WTC11 (cell line): ENCODE data around the gene CLVS2. TPM values are rescaled to one million over a fixed set of nuclear protein-coding genes. Genes with fewer than 3 reads are reported as not detected.

Source experiments
- ATAC-seq: fragments of 200-7000 bp; cut with Tn5 transposase; 2 replicates; pipeline ENCODE4 v1.10.0; 2021; ENCODE audit warnings: mild to moderate bottlenecking, moderate library complexity
- CTCF ChIA-PET: fragments of 300-600 bp; sonication (Branson Sonifier 250); formaldehyde crosslinking; loops from one replicate; lab custom pipeline; 2021; ENCODE audit warnings: antibody characterized with exemption; lab: Charles Lee
- POLR2A ChIA-PET: fragments of 350-600 bp; sonication (Branson Sonifier 250); formaldehyde crosslinking; loops from one replicate; lab custom pipeline; 2021; ENCODE audit warnings: antibody characterized with exemption; lab: Charles Lee
- DNase-seq: peaks from one replicate; pipeline ENCODE4 v3.0.0; 2021; ENCODE audit warnings: low spot score
- H3K27ac Mint-ChIP-seq: 2 replicates; pipeline ENCODE4 v1.8.0; 2021; ENCODE audit warnings: mixed read lengths
- H3K27me3 Mint-ChIP-seq: 2 replicates; pipeline ENCODE4 v1.8.0; 2021; ENCODE audit warnings: low read depth, mild to moderate bottlenecking, moderate library complexity, mixed read lengths
- H3K36me3 Mint-ChIP-seq: 2 replicates; pipeline ENCODE4 v1.8.0; 2021; ENCODE audit warnings: mixed read lengths
- H3K4me1 Mint-ChIP-seq: 2 replicates; pipeline ENCODE4 v1.8.0; 2022; ENCODE audit warnings: mixed read lengths
- H3K4me3 Mint-ChIP-seq: 2 replicates; pipeline ENCODE4 v1.8.0; 2021; ENCODE audit warnings: mild to moderate bottlenecking, moderate library complexity, mixed read lengths
- H3K9me3 Mint-ChIP-seq: 2 replicates; pipeline ENCODE4 v1.8.0; 2021; ENCODE audit warnings: mixed read lengths
- ARID4B ChIP-seq: sonication (generic); formaldehyde crosslinking; IDR thresholded peaks from 2 replicates; pipeline ENCODE4 v1.8.0; 2023; ENCODE audit warnings: missing genetic modification reagents, mild to moderate bottlenecking, borderline replicate concordance
- CBFB ChIP-seq: sonication (generic); formaldehyde crosslinking; IDR thresholded peaks from 2 replicates; pipeline ENCODE4 v1.8.1; 2022; ENCODE audit warnings: mild to moderate bottlenecking, low read depth, missing genetic modification reagents
- EMX1 ChIP-seq: fragments of 250-450 bp; sonication (Bioruptor Pico); IDR thresholded peaks from 2 replicates; pipeline ENCODE4 v1.8.0; 2021; ENCODE audit warnings: mild to moderate bottlenecking
- ETV6 ChIP-seq: sonication (generic); formaldehyde crosslinking; IDR thresholded peaks from 2 replicates; pipeline ENCODE4 v1.8.1; 2022; ENCODE audit warnings: mild to moderate bottlenecking, missing genetic modification reagents
- FOXJ3 ChIP-seq: sonication (generic); formaldehyde crosslinking; IDR thresholded peaks from 2 replicates; pipeline ENCODE4 v1.9.0; 2021; ENCODE audit warnings: missing genetic modification reagents, mild to moderate bottlenecking, borderline replicate concordance
- FOXK1 ChIP-seq: sonication (generic); formaldehyde crosslinking; IDR thresholded peaks from 2 replicates; pipeline ENCODE4 v1.8.0; 2022; ENCODE audit warnings: mild to moderate bottlenecking, moderate library complexity, missing genetic modification reagents
- GABPB1 ChIP-seq: sonication (generic); formaldehyde crosslinking; IDR thresholded peaks from 2 replicates; pipeline ENCODE4 v1.8.1; 2023; ENCODE audit warnings: mild to moderate bottlenecking, missing genetic modification reagents
- JAZF1 ChIP-seq: fragments of 250-450 bp; sonication (Bioruptor Pico); IDR thresholded peaks from 2 replicates; pipeline ENCODE4 v1.9.0; 2021; ENCODE audit warnings: moderate library complexity, mild to moderate bottlenecking, inconsistent platforms
- MLX ChIP-seq: sonication (generic); formaldehyde crosslinking; IDR thresholded peaks from 2 replicates; pipeline ENCODE4 v1.8.1; 2023; ENCODE audit warnings: mild to moderate bottlenecking, missing genetic modification reagents, moderate library complexity
- MXD4 ChIP-seq: fragments of 250-450 bp; sonication (Bioruptor Pico); IDR thresholded peaks from 2 replicates; pipeline ENCODE4 v1.8.0; 2021; ENCODE audit warnings: mild to moderate bottlenecking, moderate library complexity, borderline replicate concordance
- MYBL2 ChIP-seq: sonication (generic); formaldehyde crosslinking; IDR thresholded peaks from 2 replicates; pipeline ENCODE4 v1.8.1; 2023; ENCODE audit warnings: mild to moderate bottlenecking, moderate library complexity, missing genetic modification reagents
- OVOL2 ChIP-seq: fragments of 250-450 bp; sonication (Bioruptor Pico); IDR thresholded peaks from 2 replicates; pipeline ENCODE4 v1.9.0; 2021; ENCODE audit warnings: mild to moderate bottlenecking, borderline replicate concordance
- PRDM15 ChIP-seq: sonication (generic); formaldehyde crosslinking; IDR thresholded peaks from 2 replicates; pipeline ENCODE4 v1.8.0; 2022; ENCODE audit warnings: missing genetic modification reagents
- SP1 ChIP-seq: sonication (generic); formaldehyde crosslinking; conservative IDR thresholded peaks from 2 replicates; pipeline ENCODE4 v1.8.1; 2022; ENCODE audit warnings: missing genetic modification reagents
- STAT6 ChIP-seq: sonication (generic); formaldehyde crosslinking; conservative IDR thresholded peaks from 2 replicates; pipeline ENCODE4 v1.8.1; 2023; ENCODE audit warnings: mild to moderate bottlenecking, low read depth, missing genetic modification reagents, moderate library complexity
- USF1 ChIP-seq: sonication (generic); formaldehyde crosslinking; IDR thresholded peaks from 2 replicates; pipeline ENCODE4 v1.8.0; 2022; ENCODE audit warnings: mild to moderate bottlenecking, missing genetic modification reagents
- ZNF138 ChIP-seq: sonication (generic); formaldehyde crosslinking; conservative IDR thresholded peaks from 2 replicates; pipeline ENCODE4 v1.8.1; 2022; ENCODE audit warnings: mild to moderate bottlenecking, moderate library complexity, missing genetic modification reagents
- ZNF219 ChIP-seq: sonication (generic); formaldehyde crosslinking; IDR thresholded peaks from 2 replicates; pipeline ENCODE4 v1.8.0; 2023; ENCODE audit warnings: missing genetic modification reagents, mild to moderate bottlenecking, borderline replicate concordance
- ZNF232 ChIP-seq: sonication (generic); formaldehyde crosslinking; IDR thresholded peaks from 2 replicates; pipeline ENCODE4 v1.8.0; 2022; ENCODE audit warnings: mild to moderate bottlenecking, missing genetic modification reagents
- ZNF281 ChIP-seq: sonication (generic); formaldehyde crosslinking; IDR thresholded peaks from 2 replicates; pipeline ENCODE4 v1.8.0; 2023; ENCODE audit warnings: mild to moderate bottlenecking, missing genetic modification reagents
- ZNF416 ChIP-seq: fragments of 250-450 bp; sonication (Bioruptor Pico); IDR thresholded peaks from 2 replicates; pipeline ENCODE4 v1.9.0; 2021; ENCODE audit warnings: mild to moderate bottlenecking, inconsistent platforms
- ZNF423 ChIP-seq: fragments of 250-450 bp; sonication (Bioruptor Pico); IDR thresholded peaks from 2 replicates; pipeline ENCODE4 v2.1.2; 2022; ENCODE audit warnings: mild to moderate bottlenecking, moderate library complexity
- total RNA-seq: library from RNA; stranded (reverse); gene quantifications from 3 replicates; pipeline ENCODE4 v1.2.3, GENCODE V29; 2021

CLVS2 gene
- total RNA-seq, 1 experiment from 2014 or later: 0.90 TPM

GRCh38 chr6:123042401-123042800 lies 46.4 kb downstream of the CLVS2 start:
- H3K9me3 Mint-ChIP-seq: no peaks in the 10 kb centered on the region
- no peak for ATAC-seq
- no peaks in the 10 kb centered on the region for H3K27me3 Mint-ChIP-seq
- no peak overlapping the region for H3K4me3 Mint-ChIP-seq
- TF ChIP-seq SP1 (CRISPR knock-in tag) (no peak), ETV6 (CRISPR knock-in tag) (no peak), FOXK1 (CRISPR knock-in tag) (no peak), ZNF219 (CRISPR knock-in tag) (no peak), ZNF138 (CRISPR knock-in tag) (no peak), PRDM15 (CRISPR knock-in tag) (no peak), ZNF232 (CRISPR knock-in tag) (no peak), MXD4 (CRISPR knock-in tag) (no peak), ZNF416 (CRISPR knock-in tag) (no peak), ARID4B (CRISPR knock-in tag) (no peak), MYBL2 (CRISPR knock-in tag) (no peak), MLX (CRISPR knock-in tag) (no peak)
- no peak overlapping the region for H3K27ac Mint-ChIP-seq
- POLR2A ChIA-PET: no interaction called here
- no peak for DNase-seq
- H3K4me1 Mint-ChIP-seq: no peaks in the 10 kb centered on the region
- H3K36me3 Mint-ChIP-seq: no peaks in the 10 kb centered on the region
- CTCF ChIA-PET: no interaction called here

GRCh38 chr6:123044341-123044860 lies 48.4 kb downstream of the CLVS2 start:
- POLR2A ChIA-PET: no interaction called here
- DNase-seq (no peak), ATAC-seq (no peak)
- H3K9me3 Mint-ChIP-seq: no peaks in the 10 kb centered on the region
- H3K36me3 Mint-ChIP-seq: no peaks in the 10 kb centered on the region
- CTCF ChIA-PET: no interaction called here
- H3K27ac Mint-ChIP-seq: no peak overlapping the region
- no peak overlapping the region for H3K4me3 Mint-ChIP-seq
- no peaks in the 10 kb centered on the region for H3K27me3 Mint-ChIP-seq
- H3K4me1 Mint-ChIP-seq: no peaks in the 10 kb centered on the region
- TF ChIP-seq FOXJ3 (no peak), JAZF1 (CRISPR knock-in tag) (no peak), ZNF423 (no peak), GABPB1 (no peak), EMX1 (CRISPR knock-in tag) (no peak), USF1 (CRISPR knock-in tag) (no peak), CBFB (CRISPR knock-in tag) (no peak), STAT6 (no peak), OVOL2 (no peak), MXD4 (CRISPR knock-in tag) (no peak), ZNF281 (no peak)
